Hematopoietic multipotent progenitor cell treated with erythropoietin and hydrocortisone succinate and interleukin-3 and kit ligand, for 4 days (in vitro differentiated cells): ENCODE results near the gene TSGA10IP.

ENCODE experiments used
- DNase-seq: peaks from one replicate; pipeline ENCODE4 v3.0.0-alpha.2; 2015

Gene TSGA10IP

GRCh38 chr11:65945430-65945911 is at the start of gene TSGA10IP:
TSGA10IP (plus strand) TSS chr11:65945480; CDS start chr11:65945676, 196 bp downstream.
- DNase-seq: no peak

- no peak for DNase-seq
Observed at GRCh38 chr11:65895482-65895981, 49.7 kb upstream of the TSGA10IP start.

GRCh38 chr11:65896034-65896999 is 49.0 kb upstream of the TSGA10IP start:
- no peak for DNase-seq

- no peak for DNase-seq
Observed at GRCh38 chr11:65897020-65897471, 48.2 kb upstream of the TSGA10IP start.

- DNase-seq: no peak
Observed at GRCh38 chr11:65898656-65899355, 46.5 kb upstream of the TSGA10IP start.

- peak; percentile 88 for DNase-seq
Observed at GRCh38 chr11:65899356-65900124, 45.7 kb upstream of the TSGA10IP start.

- DNase-seq: peak; percentile 95
Observed at GRCh38 chr11:65900125-65900898, 45.0 kb upstream of the TSGA10IP start, which contains the start of gene FOSL1. FOSL1 (minus strand) TSS chr11:65900388; CDS start chr11:65900339, 49 bp downstream.

GRCh38 chr11:65900899-65901180 is 44.4 kb upstream of the TSGA10IP start:
- DNase-seq: no peak

GRCh38 chr11:65903068-65903481 is 42.2 kb upstream of the TSGA10IP start:
- no peak for DNase-seq

- DNase-seq: no peak
Observed at GRCh38 chr11:65903715-65904114, 41.6 kb upstream of the TSGA10IP start.

- DNase-seq: peak; percentile 89
Observed at GRCh38 chr11:65906602-65907001, 38.7 kb upstream of the TSGA10IP start.

GRCh38 chr11:65907878-65908277 is 37.4 kb upstream of the TSGA10IP start:
- DNase-seq: no peak

- DNase-seq: peak; percentile 61
Observed at GRCh38 chr11:65911682-65912568, 33.4 kb upstream of the TSGA10IP start.

- DNase-seq: no peak
Observed at GRCh38 chr11:65912845-65913244, 32.4 kb upstream of the TSGA10IP start.

GRCh38 chr11:65915101-65915820 is 30.0 kb upstream of the TSGA10IP start:
- DNase-seq: no peak

GRCh38 chr11:65915821-65916251 is 29.4 kb upstream of the TSGA10IP start:
- DNase-seq: peak; percentile 73

- no peak for DNase-seq
Observed at GRCh38 chr11:65916391-65916790, 28.9 kb upstream of the TSGA10IP start.

GRCh38 chr11:65917077-65917433 is 28.2 kb upstream of the TSGA10IP start:
- no peak for DNase-seq

- DNase-seq: no peak
Observed at GRCh38 chr11:65917434-65918210, 27.7 kb upstream of the TSGA10IP start.
